IPS DF 6.9 (cell line): ENCODE data around the gene UROD.
"Not testable (repeated sequence)": the region's sequence is repeated elsewhere in the genome, so short reads cannot be mapped to it uniquely, and the experiment has no call there.

Source experiments
- DNase-seq: peaks from one replicate; pipeline ENCODE4 v3.0.0-alpha.2; 2013; ENCODE audit warnings: low read depth, low spot score
- H3K27ac ChIP-seq: one replicate; pipeline ENCODE4 v1.5.1; 2013; ENCODE audit warnings: low read length, control low read depth
- H3K27me3 ChIP-seq: 2 replicates; pipeline ENCODE4 v1.6.1; 2013; ENCODE audit warnings: mild to moderate bottlenecking, low read length; ENCODE audit not compliant: control insufficient read depth, insufficient read depth
- H3K36me3 ChIP-seq: 2 replicates; pipeline ENCODE4 v1.6.1; 2013; ENCODE audit warnings: low read length; ENCODE audit not compliant: control insufficient read depth, insufficient read depth
- H3K4me1 ChIP-seq: 2 replicates; pipeline ENCODE4 v1.6.1; 2013; ENCODE audit warnings: low read length; ENCODE audit not compliant: control insufficient read depth, insufficient read depth
- H3K4me3 ChIP-seq: 2 replicates; pipeline ENCODE4 v1.5.1; 2013; ENCODE audit warnings: mild to moderate bottlenecking, low read length
- H3K9me3 ChIP-seq: 2 replicates; pipeline ENCODE4 v1.6.1; 2013; ENCODE audit warnings: low read length, inconsistent platforms; ENCODE audit not compliant: control insufficient read depth, insufficient read depth
- WGBS: extraction: QIAGEN DNeasy Blood & Tissue Kit; methylation state at CpG from one replicate; pipeline ENCODE4 v1.1.7; 2013; ENCODE audit warnings: mixed read lengths, missing lambda C conversion rate; ENCODE audit not compliant: insufficient read length, insufficient coverage; 5-methylcytosine and 5-hydroxymethylcytosine counted together

The UROD gene

GRCh38 chr1:44995467-44996238 lies 16.4 kb upstream of the UROD start:
- H3K4me3 ChIP-seq: no peak overlapping the region
- no peaks in the 10 kb centered on the region for H3K36me3 ChIP-seq
- no peaks in the 10 kb centered on the region for H3K9me3 ChIP-seq
- WGBS: no CpG with 5 or more reads among the region's 7 CpGs
- no peaks in the 10 kb centered on the region for H3K27me3 ChIP-seq
- H3K27ac ChIP-seq: no peak overlapping the region
- no peaks in the 10 kb centered on the region for H3K4me1 ChIP-seq
- no peak for DNase-seq

- Histone ChIP-seq H3K9me3 (no peaks in the 10 kb centered on the region), H3K36me3 (peaks cover 8% of the 10 kb centered on the region), H3K27ac (no peak overlapping the region), H3K4me3 (no peak overlapping the region), H3K27me3 (no peaks in the 10 kb centered on the region), H3K4me1 (no peaks in the 10 kb centered on the region)
- no peak for DNase-seq
- WGBS: no CpG with 5 or more reads among the region's 3 CpGs
These were observed 12.8 kb upstream of the UROD start for GRCh38 chr1:44999232-44999631.

GRCh38 chr1:45001011-45001481 lies 11.0 kb upstream of the UROD start:
- Histone ChIP-seq H3K4me1 (no peaks in the 10 kb centered on the region), H3K27ac (no peak overlapping the region), H3K9me3 (no peaks in the 10 kb centered on the region), H3K27me3 (no peaks in the 10 kb centered on the region), H3K4me3 (no peak overlapping the region), H3K36me3 (peaks cover 16% of the 10 kb centered on the region)
- WGBS: no CpG with 5 or more reads among the region's 7 CpGs
- DNase-seq: no peak

- not testable (repeated sequence) for H3K27ac ChIP-seq, H3K4me3 ChIP-seq, H3K27me3 ChIP-seq, H3K9me3 ChIP-seq, DNase-seq, H3K4me1 ChIP-seq
- WGBS: no CpG with 5 or more reads among the region's 8 CpGs
- H3K36me3 ChIP-seq: peaks cover 16% of the 10 kb centered on the region
These were observed 10.5 kb upstream of the UROD start for GRCh38 chr1:45001576-45001975.

- DNase-seq: no peak
- H3K27ac ChIP-seq: no peak overlapping the region
- no peaks in the 10 kb centered on the region for H3K4me1 ChIP-seq
- H3K27me3 ChIP-seq: no peaks in the 10 kb centered on the region
- peaks cover 16% of the 10 kb centered on the region for H3K36me3 ChIP-seq
- H3K9me3 ChIP-seq: no peaks in the 10 kb centered on the region
- 100% methylated on average over 1 of the region's 17 CpGs for WGBS
- H3K4me3 ChIP-seq: no peak overlapping the region
These were observed 9.1 kb upstream of the UROD start for GRCh38 chr1:45002650-45003645.

GRCh38 chr1:45003741-45004140 lies 8.3 kb upstream of the UROD start:
- Histone ChIP-seq H3K27ac (no peak overlapping the region), H3K9me3 (no peaks in the 10 kb centered on the region), H3K4me3 (no peak overlapping the region), H3K4me1 (no peaks in the 10 kb centered on the region), H3K27me3 (no peaks in the 10 kb centered on the region), H3K36me3 (peaks cover 16% of the 10 kb centered on the region)
- DNase-seq: no peak
- WGBS: no CpG with 5 or more reads among the region's 14 CpGs

- WGBS: no CpG with 5 or more reads among the region's 7 CpGs
- peaks cover 16% of the 10 kb centered on the region for H3K36me3 ChIP-seq
- no peak for DNase-seq
These were observed 7.7 kb upstream of the UROD start for GRCh38 chr1:45004281-45004920.

GRCh38 chr1:45005761-45006160 lies 6.3 kb upstream of the UROD start:
- no peak for DNase-seq
- no CpG with 5 or more reads among the region's 6 CpGs for WGBS
- Histone ChIP-seq H3K4me1 (peaks cover 2% of the 10 kb centered on the region; the same call in 1 of the 2 replicates), H3K36me3 (peaks cover 16% of the 10 kb centered on the region), H3K9me3 (no peaks in the 10 kb centered on the region), H3K27ac (no peak overlapping the region), H3K27me3 (no peaks in the 10 kb centered on the region), H3K4me3 (no peak overlapping the region)

More at GRCh38 chr1:45004281-45004920, 7.7 kb upstream of the UROD start:
- H3K4me3 ChIP-seq: no peak overlapping the region
- H3K27me3 ChIP-seq: no peaks in the 10 kb centered on the region
- no peaks in the 10 kb centered on the region for H3K9me3 ChIP-seq
- no peaks in the 10 kb centered on the region for H3K4me1 ChIP-seq
- H3K27ac ChIP-seq: no peak overlapping the region

GRCh38 chr1:45007311-45007710 lies 4.7 kb upstream of the UROD start:
- no peaks in the 10 kb centered on the region for H3K27me3 ChIP-seq
- peaks cover 7% of the 10 kb centered on the region; the same call in 1 of the 2 replicates for H3K4me1 ChIP-seq
- no peak for DNase-seq
- no peak overlapping the region for H3K4me3 ChIP-seq
- H3K36me3 ChIP-seq: peaks cover 16% of the 10 kb centered on the region
- no peaks in the 10 kb centered on the region for H3K9me3 ChIP-seq
- no CpG with 5 or more reads among the region's 11 CpGs for WGBS
- no peak overlapping the region for H3K27ac ChIP-seq

GRCh38 chr1:45008076-45008475 lies 4.0 kb upstream of the UROD start:
- no peak for DNase-seq
- peaks cover 7% of the 10 kb centered on the region; the same call in 1 of the 2 replicates for H3K4me1 ChIP-seq
- no peak overlapping the region for H3K4me3 ChIP-seq
- peaks cover 10% of the 10 kb centered on the region for H3K36me3 ChIP-seq
- no peak overlapping the region for H3K27ac ChIP-seq
- no peaks in the 10 kb centered on the region for H3K9me3 ChIP-seq
- no CpG with 5 or more reads among the region's 3 CpGs for WGBS
- no peaks in the 10 kb centered on the region for H3K27me3 ChIP-seq
